Transverse colon (tissue), 4 donors: Measurements from ENCODE around the gene CYB561. TPM values are rescaled to one million over a fixed set of nuclear protein-coding genes. Genes with fewer than 3 reads are reported as not detected.
A peak's percentile ranks its signal among the peaks of the same experiment; 100 is the strongest.
"Not testable (repeated sequence)": the region's sequence is repeated elsewhere in the genome, so short reads cannot be mapped to it uniquely, and the experiment has no call there.

ENCODE experiments used
- DNase-seq: peaks from one replicate; pipeline ENCODE4 v3.0.0-alpha.2; 2019
- H3K27ac ChIP-seq, 4 donors: fragments of 200-600 bp; sonication (generic); 2 replicates each; pipeline ENCODE4 v1.5.1; 2016 to 2018; ENCODE audit warnings: inconsistent platforms in 4 of 4
- H3K27me3 ChIP-seq: fragments of 200-600 bp; sonication (generic); 2 replicates; pipeline ENCODE4 v1.5.1; 2017; ENCODE audit warnings: inconsistent platforms
- H3K36me3 ChIP-seq, 4 donors: fragments of 200-600 bp; sonication (generic); 2 replicates each; pipeline ENCODE4 v1.5.1; 2017 to 2019; ENCODE audit warnings: inconsistent platforms in 4 of 4
- H3K4me1 ChIP-seq, 4 donors: fragments of 200-600 bp; sonication (generic); 2 replicates each; pipeline ENCODE4 v1.5.1; 2017 to 2020; ENCODE audit warnings: inconsistent platforms in 4 of 4
- H3K4me3 ChIP-seq, 4 donors: fragments of 200-600 bp; sonication (generic); 1 replicate in 1 of 4; 2 replicates in 3 of 4; pipeline versions ENCODE4 v1.5.1 to v1.6.1; 2017 to 2019; ENCODE audit warnings: inconsistent platforms in 4 of 4
- H3K9me3 ChIP-seq, 2 donors: fragments of 200-600 bp; sonication (generic); 2 replicates each; pipeline ENCODE4 v1.5.1; 2017 to 2019; ENCODE audit warnings: inconsistent platforms in 2 of 2
- CTCF ChIP-seq, 5 experiments: fragments of 200-600 bp in 3 of 5; fragments of 450-650 bp in 2 of 5; sonication (generic) in 3 of 5; IDR thresholded peaks; 1 replicate in 2 of 5; 2 replicates in 3 of 5; pipeline ENCODE4 v1.5.1; 2016 to 2017; ENCODE audit warnings: antibody characterized with exemption in 5 of 5, inconsistent platforms in 3 of 5, mild to moderate bottlenecking in 2 of 5, moderate library complexity in 1 of 5
- EP300 ChIP-seq: sonication (generic); formaldehyde crosslinking; IDR thresholded peaks from one replicate; pipeline ENCODE4 v1.6.1; 2017; ENCODE audit warnings: antibody characterized with exemption, low read depth
- POLR2A ChIP-seq: fragments of 450-650 bp; IDR thresholded peaks from one replicate; pipeline ENCODE4 v1.6.1; 2016; ENCODE audit warnings: antibody characterized with exemption, mild to moderate bottlenecking, moderate library complexity
- POLR2AphosphoS5 ChIP-seq, 3 donors: sonication (generic); formaldehyde crosslinking; IDR thresholded peaks; one replicate each; pipeline ENCODE4 v1.6.1; 2016; ENCODE audit warnings: antibody characterized with exemption in 3 of 3
- WGBS, 2 donors: methylation state at CpG; one replicate each; pipeline ENCODE4 v1.1.5; 2018; ENCODE audit warnings: low coverage in 1 of 2; 5-methylcytosine and 5-hydroxymethylcytosine counted together
- in situ Hi-C, 4 donors: fragments of 200-750 bp; cut with MboI; loops; one replicate each; pipeline versions ENCODE4 v1.15.0 to v1.15.1; 2017; ENCODE audit warnings: low sequenced_read_pairs in 3 of 4, low pct_ligation_motif_present in 1 of 4, low pct_unique_long_range_greater_than_20kb in 1 of 4
- intact Hi-C: fragments of 100-400 bp; cut with DNase I; formaldehyde crosslinking; loops from one replicate; pipeline ENCODE4 v1.15.1; 2023; ENCODE audit warnings: low total_unique reads
- total RNA-seq, 4 donors: library from RNA; depleted of rRNA; stranded (reverse); fragments of >200 nt; gene quantifications; one replicate each; pipeline ENCODE4 v1.1.0, GENCODE V29; 2016

CYB561 gene
- total RNA-seq, 4 donors from 2014 or later = 52.6 to 315 (median 68.5) TPM

DNA sequence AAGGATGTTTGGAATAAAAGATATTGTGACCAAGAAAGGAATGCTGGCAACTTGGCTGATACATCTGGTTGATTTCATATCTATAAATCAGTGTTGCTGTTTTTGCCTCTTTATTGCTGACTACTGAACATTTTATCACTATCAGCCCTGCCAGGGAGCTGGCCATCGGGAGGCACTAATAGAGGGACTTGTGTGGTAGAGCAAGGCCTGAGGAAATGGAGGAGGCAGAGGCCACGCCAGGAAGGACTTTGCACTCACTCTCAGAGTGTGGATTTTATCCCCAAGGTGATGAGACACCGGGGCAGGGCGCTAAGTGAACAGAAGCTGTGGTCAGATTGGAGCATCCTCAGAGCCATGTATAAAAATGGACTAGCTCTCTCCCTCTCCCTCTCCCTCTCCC lies 9.3 kb upstream of the CYB561 start:
- no peaks in the 10 kb centered on the region for H3K36me3 ChIP-seq
- peaks cover 0 to 11% (median 1%) of the 10 kb centered on the region in 4 donors for H3K4me1 ChIP-seq
- intact Hi-C loops = no loop called here
- no peak overlapping the region for H3K4me3 ChIP-seq
- no peak overlapping the region for H3K27ac ChIP-seq
- in situ Hi-C loops = no loop called here
- no peaks in the 10 kb centered on the region for H3K9me3 ChIP-seq
- TF ChIP-seq POLR2A = no peak
- no peak for TF ChIP-seq EP300
- TF ChIP-seq POLR2AphosphoS5 (IDR thresholded peaks at IDR 0.05) = no peak
- TF ChIP-seq CTCF (IDR thresholded peaks at IDR 0.05) = no peak
- DNase-seq = peak; percentile 35
- no peaks in the 10 kb centered on the region for H3K27me3 ChIP-seq
- WGBS, 2 donors = 45% methylated on average over 4 of the region's 4 CpGs; no CpG with 5 or more reads in 1 of the 2 donors

- H3K36me3 ChIP-seq = no peaks in the 10 kb centered on the region
- peaks cover 0 to 6% (median 1%) of the 10 kb centered on the region in 4 donors for H3K4me1 ChIP-seq
- intact Hi-C loops = no loop called here
- no peak for TF ChIP-seq POLR2A
- no peak for TF ChIP-seq POLR2AphosphoS5 (IDR thresholded peaks at IDR 0.05)
- no peak for TF ChIP-seq EP300
- no peak for TF ChIP-seq CTCF (IDR thresholded peaks at IDR 0.05)
- DNase-seq = no peak
- H3K27me3 ChIP-seq = no peaks in the 10 kb centered on the region
- no peaks in the 10 kb centered on the region for H3K9me3 ChIP-seq
- 60 to 65% methylated on average over 1 to 5 of the region's 5 CpGs for WGBS, 2 donors
- in situ Hi-C loops = no loop called here
- no peak overlapping the region for H3K27ac ChIP-seq
- H3K4me3 ChIP-seq = no peak overlapping the region
Observed at GRCh38 chr17:63454915-63455314, 8.8 kb upstream of the CYB561 start.

- H3K4me1 ChIP-seq, H3K36me3 ChIP-seq, DNase-seq, in situ Hi-C loops, H3K27ac ChIP-seq, H3K27me3 ChIP-seq, H3K4me3 ChIP-seq, intact Hi-C loops, H3K9me3 ChIP-seq: not testable (repeated sequence)
- WGBS, 2 donors = 73 to 88% methylated on average over 1 to 6 of the region's 6 CpGs
Observed at GRCh38 chr17:63454357-63454756, 8.3 kb upstream of the CYB561 start.

GRCh38 chr17:63452962-63453551 lies 7.0 kb upstream of the CYB561 start:
- peaks cover 0 to 6% (median 2%) of the 10 kb centered on the region in 4 donors for H3K4me1 ChIP-seq
- no peaks in the 10 kb centered on the region for H3K27me3 ChIP-seq
- in situ Hi-C loops = no loop called here
- no peaks in the 10 kb centered on the region for H3K36me3 ChIP-seq
- no peak overlapping the region for H3K4me3 ChIP-seq
- DNase-seq = no peak
- 50% methylated on average over 7 of the region's 7 CpGs; no CpG with 5 or more reads in 1 of the 2 donors for WGBS, 2 donors
- TF ChIP-seq POLR2A (no peak), POLR2AphosphoS5 (IDR thresholded peaks at IDR 0.05) (no peak), CTCF (IDR thresholded peaks at IDR 0.05) (no peak), EP300 (no peak)
- H3K27ac ChIP-seq = no peak overlapping the region
- intact Hi-C loops = no loop called here
- no peaks in the 10 kb centered on the region for H3K9me3 ChIP-seq
